Renal cortex interstitium (tissue), 11 donors: ENCODE results near the gene SHISAL1. TPM values are rescaled to one million over a fixed set of nuclear protein-coding genes. Genes with fewer than 3 reads are reported as not detected.

Source experiments
- DNase-seq, 11 donors: peaks; one replicate each; pipeline ENCODE4 v3.0.0-alpha.2; 2013; ENCODE audit warnings: low read depth in 9 of 11, low spot score in 4 of 11; ENCODE audit errors: extremely low read depth in 1 of 11
- polyA plus RNA-seq, 3 donors: library from polyadenylated mRNA; unstranded; fragments of 120-200 nt; gene quantifications; one replicate each; pipeline ENCODE4 v1.2.1, GENCODE V29; 2013; ENCODE audit not compliant: insufficient read length in 3 of 3

SHISAL1 gene
- polyA plus RNA-seq, 3 donors, result 2.3 to 3.3 (median 2.8) TPM

DNA sequence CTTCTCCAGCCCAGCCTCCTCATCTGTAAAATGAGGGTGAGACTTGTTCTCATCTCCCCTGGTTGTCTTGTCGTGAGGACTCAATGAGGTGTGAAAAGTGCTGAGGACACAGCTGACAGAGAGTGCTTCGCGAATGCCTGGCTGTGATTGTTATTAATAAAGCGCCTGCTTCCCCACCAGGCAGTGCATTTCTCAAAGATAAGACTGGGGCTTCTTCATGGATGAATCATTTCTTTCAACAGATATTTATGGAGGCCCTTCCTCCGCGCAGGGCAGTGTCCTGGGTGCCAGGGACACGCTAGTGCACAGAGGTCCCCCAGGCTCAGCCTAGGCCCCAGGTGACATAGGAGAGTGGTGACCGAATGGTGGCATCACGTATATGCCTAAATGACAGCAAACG lies 34.3 kb upstream of the SHISAL1 start:
- no peak for DNase-seq

DNA sequence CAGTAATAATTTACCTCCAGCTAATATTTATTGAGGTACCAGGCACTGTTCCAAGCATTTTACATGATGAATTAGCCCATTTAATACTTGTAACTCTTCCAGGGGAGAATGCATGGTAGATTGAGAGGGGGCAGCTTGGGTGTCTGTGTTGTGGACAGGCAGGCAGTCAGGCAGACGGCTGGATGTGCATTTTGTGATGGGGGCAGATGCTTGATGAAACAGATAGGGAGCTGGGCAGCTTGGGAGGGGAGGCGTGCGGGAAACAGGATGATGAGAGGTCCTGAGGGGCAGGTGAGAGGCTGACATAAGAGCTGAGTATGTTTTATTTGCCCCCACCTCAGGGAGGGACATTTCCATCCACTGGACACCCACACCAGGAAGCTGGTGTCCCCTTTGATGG lies 33.1 kb upstream of the SHISAL1 start:
- no peak for DNase-seq

DNA sequence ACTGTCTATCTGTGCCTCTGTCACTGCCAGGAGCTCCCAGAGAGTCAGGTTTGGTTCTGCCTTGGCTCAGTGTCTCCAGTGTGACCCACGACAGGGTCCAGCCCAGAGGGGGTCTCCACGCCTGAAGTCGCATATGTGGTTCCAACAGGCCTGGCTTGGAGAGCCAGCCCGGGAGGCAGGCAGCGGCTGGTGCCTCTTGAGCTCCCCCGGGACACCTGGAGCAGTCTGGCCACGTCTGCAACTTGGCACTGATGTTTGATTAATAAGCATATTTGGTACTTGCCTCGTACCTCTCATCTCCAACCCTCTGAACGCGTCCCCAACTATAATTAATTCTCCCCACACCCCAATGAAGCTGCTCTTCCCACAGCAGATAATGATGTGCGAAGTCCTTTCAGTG lies 31.7 kb upstream of the SHISAL1 start:
- no peak for DNase-seq

DNA sequence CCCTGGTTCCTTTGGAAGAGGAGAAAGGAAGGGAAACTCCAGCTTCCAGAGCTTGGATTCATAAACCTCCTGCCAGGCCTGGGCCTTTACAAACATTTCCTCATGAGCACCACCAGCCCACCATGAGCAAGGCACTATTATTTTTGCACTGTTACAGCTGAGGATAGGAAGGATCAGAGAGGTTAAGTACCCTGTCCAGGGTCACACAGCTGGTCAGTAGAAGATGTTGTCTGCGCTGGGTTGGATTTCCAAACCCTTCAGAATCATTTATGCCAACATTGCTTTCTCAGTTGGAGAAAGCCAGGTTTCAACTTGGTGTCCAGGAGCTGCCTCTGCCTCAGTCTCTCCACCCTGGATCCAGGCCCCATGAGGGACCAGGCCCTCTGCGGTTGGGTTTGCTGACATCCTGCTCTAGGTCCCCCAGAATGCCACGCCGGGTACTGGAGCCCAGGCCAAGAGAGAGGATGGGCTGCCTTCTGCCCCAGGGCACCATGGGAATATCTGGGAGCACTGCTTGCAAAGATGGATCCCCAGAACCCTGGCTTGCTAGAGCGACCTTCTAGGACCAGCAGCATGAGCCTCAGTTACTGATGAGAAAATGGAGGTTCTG lies 29.7 kb upstream of the SHISAL1 start:
- DNase-seq, result no peak

DNA sequence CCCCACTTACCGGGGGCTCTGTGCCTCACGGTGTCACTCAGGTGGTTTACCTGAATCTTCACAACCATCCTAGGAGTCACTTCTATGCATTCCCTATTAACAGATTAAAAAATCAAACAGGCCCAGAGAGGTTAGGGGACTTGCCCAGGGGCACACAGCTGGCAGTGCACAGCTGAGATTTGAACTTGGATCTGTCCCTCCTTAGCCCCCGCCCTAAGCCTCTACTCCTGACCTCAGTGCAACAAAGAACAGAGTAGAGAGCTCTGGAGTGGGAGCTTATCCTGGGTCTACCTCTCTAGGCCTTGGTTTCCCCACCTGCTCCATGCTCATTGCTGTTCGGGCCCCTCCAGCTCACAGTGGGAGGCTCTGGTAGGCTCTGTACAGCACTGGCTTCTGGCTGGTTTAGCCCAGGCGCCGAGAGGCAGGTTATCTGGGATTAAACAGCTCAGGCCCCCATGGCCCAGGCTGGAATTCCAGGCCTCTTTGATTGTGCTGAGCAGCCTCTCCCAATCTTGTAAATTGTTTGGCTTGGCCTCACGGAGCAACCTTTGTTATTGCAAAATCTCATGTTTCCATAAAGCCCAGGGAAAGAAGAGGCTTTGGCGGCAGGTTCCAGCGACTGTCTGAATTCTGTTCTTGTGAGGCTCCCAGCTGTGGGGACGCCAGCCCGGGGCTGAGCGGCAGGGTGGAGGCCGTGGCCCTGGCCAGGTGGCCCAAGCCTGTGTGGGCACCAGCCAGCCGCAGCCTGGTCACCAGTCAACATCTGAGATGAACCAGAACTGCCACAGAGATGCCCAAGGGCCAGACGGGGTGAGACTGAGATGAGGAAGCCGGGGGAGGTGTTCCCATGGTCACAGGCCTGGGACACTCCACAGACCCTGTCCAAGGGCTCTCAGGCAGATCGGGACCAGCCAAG lies 28.9 kb upstream of the SHISAL1 start:
- DNase-seq, result peak in 1 of 11 donors; percentile 49

DNA sequence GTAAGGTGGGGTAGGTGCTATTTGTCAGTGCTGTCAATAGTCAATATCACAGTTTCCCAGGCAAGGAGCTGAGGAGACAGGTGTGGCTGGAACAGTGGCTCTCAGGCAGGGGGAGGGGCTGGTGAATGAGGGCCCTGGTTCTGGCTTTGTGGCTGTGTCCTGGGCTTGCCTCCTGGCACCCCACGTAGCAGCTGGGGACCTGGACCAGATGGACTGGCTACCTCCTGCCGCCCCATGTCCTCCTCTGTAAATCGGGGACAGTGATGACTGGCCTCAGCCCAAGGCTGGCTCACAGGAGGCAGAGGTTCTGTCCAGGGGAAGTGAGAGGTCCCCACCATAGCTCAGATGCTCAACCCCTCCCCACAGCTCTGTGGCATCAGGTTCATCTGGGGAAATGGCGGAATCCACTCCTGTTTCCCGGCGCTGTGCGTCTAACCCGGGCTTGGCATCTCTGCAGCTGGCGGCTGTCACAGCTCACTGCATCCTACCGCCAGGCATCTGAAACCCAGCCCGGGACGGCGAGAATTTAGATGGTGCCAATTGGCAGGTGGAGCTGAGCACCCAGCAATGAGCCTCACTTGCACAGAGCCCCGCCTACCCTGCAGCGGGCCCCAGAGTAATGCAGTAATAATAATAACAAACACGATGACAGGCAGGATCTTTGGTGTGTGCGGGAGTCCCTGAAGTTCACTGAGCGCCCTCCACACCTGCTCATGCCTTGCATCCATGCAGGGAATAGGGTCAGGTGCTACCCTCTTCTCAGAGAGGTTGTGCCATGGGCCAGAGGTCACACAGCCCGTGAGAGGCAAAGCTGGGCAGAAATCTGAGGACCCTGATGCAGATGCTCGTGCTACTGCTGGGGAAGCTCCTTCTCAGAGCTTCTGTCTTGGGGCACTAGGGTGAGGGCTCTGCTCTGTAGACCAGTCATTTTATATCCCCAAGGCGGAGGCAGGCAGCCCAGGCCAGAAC lies 27.8 kb upstream of the SHISAL1 start:
- DNase-seq, result peak in 2 of 11 donors; percentile 58 to 71

DNA sequence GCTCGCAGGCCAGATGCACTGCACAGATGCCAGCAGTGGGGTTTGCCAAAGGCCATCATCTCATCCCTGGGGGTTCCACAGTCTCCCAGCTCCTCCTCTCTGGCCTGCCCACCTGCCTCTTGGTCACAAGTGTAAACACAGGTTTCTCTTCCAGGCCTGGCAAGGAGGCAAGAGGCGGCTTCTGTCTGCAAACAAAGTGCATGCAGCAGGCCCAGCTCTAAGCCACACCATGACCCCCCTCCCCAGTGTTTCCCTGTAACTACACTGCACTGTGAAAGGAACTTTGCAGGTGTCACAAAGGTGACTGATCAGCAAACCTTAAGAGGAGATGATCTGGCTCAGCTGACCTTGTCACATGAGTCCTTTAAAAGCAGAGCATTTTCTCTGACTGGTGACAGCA lies 26.2 kb upstream of the SHISAL1 start:
- no peak for DNase-seq

DNA sequence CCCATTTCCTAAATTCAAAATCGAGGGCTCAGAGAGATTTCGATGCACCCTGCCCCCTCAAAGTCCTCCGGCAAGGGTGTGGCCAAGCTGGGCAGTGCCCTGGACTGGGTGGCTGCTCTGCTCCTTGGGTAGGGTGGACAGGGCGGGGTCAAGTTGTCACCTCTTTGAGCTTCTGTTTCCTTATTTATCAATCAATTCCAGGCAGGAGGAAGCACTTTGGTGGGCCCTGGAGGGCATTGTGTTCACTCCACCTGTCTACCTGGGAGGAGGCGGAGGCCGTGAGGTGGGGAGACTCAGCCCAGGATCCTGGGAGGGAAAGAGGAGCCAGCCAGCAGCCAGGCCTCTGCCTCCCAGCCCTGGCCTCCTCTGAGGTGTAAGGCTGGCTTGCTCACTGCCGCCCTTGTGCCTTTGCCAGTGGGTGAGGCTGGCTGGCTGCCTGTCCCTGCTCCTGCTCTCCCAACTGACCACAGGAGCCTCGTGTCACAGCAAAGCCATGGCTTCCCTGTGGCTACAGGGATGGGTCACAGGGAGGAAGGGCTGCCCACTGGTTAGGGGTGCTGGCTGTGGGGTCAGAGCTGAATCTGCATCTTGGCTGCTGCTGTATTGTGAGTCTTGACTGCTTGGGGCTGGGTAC lies 25.5 kb upstream of the SHISAL1 start:
- DNase-seq, result no peak

DNA sequence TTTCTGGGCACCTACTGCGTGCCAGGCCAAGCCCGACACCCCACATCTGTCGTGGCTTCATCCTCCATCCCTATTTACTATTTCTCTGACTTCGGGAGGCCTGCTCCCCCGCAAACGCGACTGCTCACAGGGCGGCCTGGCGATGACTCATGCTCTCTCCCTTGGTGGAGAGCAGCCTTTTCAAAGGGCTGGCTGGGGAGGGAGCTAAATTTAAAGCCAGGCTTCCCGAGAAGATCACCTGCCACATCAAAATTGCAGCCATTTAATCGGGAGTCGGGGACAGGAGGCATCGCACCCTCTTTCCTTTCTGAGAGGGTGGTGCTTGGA lies 24.9 kb upstream of the SHISAL1 start:
- no peak for DNase-seq

DNA sequence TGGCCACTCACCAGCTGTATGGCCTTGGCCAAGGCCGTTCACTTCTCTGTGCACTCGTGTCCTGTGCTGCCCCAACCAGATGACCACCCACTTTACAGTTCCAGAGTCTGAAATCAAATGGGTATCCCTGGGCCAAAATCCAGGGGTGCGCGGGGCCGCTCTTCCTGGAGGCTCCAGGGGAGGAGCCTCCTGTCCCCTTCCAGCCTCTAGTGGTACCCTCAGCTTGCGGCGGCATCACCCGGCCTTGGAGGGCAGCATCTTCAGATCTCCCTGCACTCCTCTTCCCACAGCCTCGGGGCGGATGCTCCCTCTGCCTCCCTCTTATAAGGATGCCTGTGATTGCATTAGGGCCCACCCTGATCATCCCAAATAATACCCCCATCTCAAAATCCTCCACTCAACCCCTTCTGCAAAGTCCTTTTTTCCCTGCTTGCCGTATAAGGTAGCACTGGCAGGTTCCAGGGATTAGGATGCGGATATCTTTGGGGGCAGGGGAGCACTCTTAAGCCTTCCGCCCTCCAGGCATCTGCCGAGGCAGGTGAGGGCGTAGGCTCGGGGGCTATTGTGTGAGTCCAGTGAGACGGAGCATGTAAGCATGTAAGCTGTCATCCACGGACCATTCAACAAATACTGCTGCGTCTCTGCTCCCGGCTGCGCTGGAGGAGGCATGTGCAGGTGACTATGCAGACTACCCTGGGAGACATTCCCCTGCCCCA lies 24.4 kb upstream of the SHISAL1 start:
- no peak for DNase-seq

DNA sequence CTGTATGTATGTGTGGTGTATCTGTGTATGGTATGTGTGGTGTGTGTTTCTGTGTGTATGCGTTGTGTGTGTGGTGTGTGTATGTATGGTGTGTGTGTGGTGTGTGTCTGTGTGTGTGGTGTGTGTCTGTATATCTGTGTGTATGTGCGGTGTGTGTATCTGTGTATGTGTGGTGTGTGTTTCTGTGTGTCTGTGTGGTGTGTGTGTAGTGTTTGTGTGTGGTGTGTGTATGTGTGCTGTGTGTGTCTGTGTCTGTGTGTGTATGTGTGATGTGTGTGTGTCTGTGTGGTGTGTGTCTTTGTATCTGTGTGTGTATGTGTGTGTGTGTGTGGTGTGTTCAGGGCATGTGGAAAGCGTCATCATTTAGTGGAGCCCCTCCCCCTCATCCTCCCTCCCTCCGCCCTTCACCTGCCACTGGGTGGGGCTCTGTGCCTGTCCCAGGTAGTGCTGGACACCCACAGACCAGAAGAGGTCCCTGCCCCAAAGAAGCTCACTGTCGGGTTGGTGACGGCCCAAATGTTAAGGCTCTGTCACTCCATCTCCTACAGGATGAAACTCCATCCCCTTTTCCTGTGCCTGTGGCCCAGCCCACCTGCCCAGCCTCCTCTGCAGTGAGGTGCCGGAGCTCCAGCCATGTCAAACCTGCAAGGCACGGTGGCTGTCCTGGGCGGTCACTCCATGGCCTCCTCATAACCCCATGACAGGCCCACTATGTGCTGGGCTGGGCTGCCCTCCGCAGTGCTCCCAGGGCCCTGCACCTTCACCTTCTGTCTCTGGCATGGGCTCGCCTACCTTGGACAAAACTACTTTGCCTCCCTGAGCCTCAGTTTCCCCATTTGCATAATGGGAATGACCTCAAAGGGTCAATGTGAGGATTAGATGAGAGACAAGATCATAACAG lies 23.4 kb upstream of the SHISAL1 start:
- DNase-seq, result no peak

DNA sequence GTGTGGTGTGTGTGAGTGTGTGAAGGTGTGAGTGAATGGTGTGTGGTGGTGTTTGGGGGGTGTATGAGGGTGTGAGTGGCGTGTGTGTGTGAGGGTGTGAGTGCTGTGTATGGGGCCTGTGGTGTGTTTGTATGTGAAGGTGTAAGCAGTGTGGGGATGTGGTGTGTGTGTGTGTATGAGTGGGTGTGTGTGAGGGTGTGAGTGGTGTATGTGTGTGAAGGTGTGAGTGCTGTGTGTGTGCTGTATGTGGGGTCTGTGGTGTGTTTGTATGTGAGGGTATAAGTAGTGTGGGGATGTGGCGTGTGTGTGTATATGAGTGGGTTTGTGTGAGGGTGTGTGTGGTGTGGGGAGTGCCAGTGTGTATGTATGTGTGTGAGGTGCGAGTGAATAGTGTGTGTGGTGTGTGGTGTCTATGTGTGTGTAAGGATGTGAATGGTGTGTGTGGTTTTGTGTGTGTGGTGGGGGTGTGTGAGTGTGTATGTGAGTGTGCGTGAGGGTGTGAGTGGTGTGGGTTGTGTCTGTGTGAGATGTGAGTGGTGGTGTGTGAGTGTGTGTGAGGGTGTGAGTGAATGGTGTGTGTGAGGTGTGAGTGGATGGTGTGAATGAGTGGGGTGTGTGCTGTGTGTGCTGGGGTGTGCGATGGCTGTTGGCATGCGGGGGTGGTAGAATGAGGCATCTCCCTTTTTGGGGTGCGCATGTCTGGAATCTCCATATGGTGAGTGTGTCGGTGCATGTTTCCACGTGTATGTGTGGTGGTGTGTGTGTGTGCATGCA lies 22.5 kb upstream of the SHISAL1 start:
- DNase-seq, result no peak

DNA sequence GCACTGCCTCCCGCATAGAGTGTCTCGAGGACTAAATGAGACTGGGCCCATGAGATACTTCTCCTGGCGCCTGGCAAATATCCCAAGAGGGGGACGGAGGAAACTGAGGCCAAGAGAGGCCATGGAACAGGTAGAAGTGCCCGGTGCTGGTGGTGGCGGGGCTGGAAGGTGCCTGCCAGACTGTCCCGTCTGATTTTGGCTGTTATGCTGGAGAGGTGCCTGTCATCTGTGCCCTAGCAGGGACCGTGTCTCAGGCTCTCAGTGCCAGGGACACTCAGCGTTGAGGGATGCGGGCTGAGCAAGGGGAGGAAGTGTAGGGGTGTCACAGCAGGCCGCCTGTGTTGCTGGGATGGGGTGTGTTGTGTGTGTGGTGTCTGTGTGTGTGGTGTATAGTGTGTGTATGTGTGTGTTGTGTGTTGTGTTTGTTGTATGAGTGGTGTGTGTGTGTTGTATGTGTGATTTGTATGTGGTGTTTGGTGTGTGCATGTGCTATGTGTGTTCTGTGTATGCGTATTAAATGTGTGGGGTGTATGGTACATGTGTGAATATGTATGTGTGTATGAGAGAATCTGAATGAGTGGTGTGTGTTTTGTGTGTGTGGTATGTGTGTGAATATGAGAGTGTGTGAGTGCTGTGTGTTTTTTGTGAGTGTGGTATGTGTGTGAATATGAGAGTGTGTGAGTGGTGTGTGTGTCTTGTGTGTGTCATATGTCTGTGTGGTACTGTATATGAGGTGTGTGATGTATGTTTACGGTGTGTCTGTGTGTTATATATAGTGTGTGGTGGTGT lies 21.3 kb upstream of the SHISAL1 start:
- no peak for DNase-seq

DNA sequence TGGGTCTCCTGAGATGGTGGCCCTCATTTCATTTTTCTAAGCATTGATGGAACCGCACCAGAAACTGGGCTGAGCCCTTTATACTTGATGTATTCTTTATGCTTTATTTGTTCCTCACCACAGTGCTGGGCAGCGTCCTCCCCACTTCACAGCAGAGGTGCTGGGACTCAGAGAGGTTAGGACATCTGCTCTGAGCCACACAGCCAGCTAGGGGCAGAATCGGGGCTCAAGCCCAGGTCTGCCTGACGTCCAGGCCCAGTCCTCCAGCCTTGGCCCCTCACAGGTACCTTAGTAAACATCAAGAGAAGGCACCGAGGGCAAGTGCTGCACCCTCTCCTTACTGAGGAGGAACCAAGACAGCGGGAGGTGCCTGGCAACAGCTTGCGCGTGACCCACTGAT lies 20.2 kb upstream of the SHISAL1 start:
- DNase-seq, result no peak

DNA sequence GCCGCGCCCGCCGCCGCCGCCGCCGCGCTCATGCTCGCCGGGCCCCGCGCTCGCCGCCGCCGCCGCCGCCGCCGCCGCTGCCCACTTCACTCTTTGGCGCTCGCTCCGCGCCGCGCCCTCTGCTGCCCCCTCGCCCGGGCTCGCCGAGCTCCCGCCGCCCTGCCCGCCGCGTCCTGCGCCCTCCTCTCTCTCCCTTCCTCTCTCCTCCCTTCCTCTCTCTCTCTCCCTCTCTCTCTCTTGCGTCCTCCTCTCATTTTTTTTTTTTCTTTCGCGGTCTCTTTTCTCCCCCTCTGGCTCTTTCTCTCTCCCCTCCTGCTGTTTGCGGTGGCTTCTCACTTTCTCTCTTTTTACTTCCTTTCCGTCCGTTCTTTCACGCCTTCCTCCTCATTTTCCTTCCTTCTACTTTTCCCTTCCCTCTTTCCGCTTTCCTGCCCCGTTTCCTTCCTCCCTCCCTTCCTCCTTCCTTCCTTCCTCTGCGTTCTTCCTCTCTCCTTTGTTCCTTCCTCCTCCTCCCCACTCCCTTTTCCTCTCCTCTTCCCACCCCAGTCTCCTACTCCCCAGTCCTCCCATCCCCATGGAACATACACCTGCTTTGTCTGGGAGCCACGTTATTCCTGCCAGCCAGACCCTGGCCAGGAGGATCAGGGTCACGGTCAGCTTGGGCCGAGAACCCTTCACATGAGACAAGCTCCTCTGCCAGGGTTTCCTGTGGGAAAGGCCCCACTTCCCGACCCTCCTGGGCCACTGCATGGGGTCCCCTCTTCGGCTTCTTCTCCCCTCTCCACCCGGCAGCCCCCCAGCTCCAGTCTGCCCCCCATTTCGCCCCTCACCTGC lies 19.3 kb upstream of the SHISAL1 start:
- DNase-seq, result no peak
